ENCODE measurements around the gene UROS. TPM values are rescaled to one million over a fixed set of nuclear protein-coding genes. Genes with fewer than 3 reads are reported as not detected.

UROS gene
- polyA plus RNA-seq, 1 of the 3 experiments (the other 2 are of a cell fraction): 49.2 TPM

DNA sequence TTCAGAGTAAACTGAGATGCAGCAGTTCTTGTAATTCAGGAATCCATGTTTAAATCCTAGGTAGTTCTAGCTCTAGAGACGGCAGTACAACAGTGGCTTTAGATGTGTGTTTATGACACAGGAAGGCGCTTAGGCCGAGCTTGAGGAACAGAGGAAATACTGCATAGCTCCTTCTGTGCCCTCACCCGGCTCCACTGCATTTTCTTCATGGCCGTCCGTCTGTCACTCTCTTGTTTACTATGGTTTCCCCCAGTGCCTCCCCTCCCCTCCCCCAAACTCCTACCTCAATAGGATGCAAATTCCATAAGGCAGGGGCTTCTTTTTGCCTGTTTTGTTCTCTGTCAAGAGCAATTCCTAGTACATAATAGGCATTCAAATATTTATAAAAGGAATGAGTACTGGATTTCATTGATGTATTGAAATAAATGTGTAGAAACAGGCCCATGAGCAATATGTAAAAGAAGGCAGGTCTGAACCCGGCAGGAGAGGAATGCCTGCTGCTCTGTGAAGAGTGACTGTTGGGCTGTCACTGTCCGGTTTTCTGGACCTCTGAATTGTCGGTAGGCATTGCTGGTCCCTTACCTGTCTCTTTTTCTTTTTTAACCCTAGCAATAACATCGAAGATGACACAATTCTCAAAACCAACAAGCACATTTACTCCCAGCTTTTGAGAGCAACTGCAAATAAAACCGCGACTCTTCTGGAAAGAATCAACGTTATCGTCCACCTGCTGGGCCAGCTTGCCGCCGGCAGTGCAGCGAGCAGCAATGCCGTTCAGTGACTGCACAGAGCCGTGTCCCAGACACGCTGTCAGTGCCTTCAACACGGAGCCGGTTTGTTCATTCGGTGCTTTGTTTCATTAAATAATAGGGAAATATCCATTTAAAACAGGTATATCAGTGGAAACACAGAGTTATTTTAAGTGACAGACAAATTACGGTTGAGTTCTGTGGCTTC is 60.1 kb downstream of the UROS start:
- Histone ChIP-seq H3K27me3 (ENCODE audit: insufficient read depth) (no peaks in the 10 kb centered on the region), H3K79me2 (ENCODE audit: insufficient read depth) (no peaks in the 10 kb centered on the region), H3K4me2 (no peak overlapping the region), H3K27ac (ENCODE audit: low read depth in 2 of 2, low read length in 1 of 2) (no peak overlapping the region), H3K4me1 (ENCODE audit: control insufficient read depth in 1 of 2, insufficient read depth in 2 of 2, low read depth in 1 of 2, low read length in 1 of 2) (no peaks in the 10 kb centered on the region), H3K4me3 (ENCODE audit: low read depth in 2 of 2, low read length in 1 of 2) (no peak overlapping the region), H3K9ac (no peak overlapping the region), H3F3A (replicated peaks; ENCODE audit: insufficient read depth) (no peaks in the 10 kb centered on the region), H3K9me2 (no peaks in the 10 kb centered on the region), H3K9me3 (no peaks in the 10 kb centered on the region), H2AFZ (ENCODE audit: low read depth) (no peak overlapping the region), H3K36me3 (replicated peaks in 1 of 2; ENCODE audit: control insufficient read depth in 1 of 2, insufficient read depth in 2 of 2, low read length in 1 of 2) (peaks cover 60 to 83% of the 10 kb centered on the region in 2 experiments), H4K20me1 (ENCODE audit: insufficient read depth) (no peaks in the 10 kb centered on the region)
- DNase-seq: no peak
- CTCF ChIA-PET: interaction anchor here (1.0 kb wide), 1 partner anchor 11 kb away, joined by 3 read pairs; no protein-coding TSS in a partner anchor
- POLR2A ChIA-PET: no interaction called here
- TF ChIP-seq, protein P1, sequence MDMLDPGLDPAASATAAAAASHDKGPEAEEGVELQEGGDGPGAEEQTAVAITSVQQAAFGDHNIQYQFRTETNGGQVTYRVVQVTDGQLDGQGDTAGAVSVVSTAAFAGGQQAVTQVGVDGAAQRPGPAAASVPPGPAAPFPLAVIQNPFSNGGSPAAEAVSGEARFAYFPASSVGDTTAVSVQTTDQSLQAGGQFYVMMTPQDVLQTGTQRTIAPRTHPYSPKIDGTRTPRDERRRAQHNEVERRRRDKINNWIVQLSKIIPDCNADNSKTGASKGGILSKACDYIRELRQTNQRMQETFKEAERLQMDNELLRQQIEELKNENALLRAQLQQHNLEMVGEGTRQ (IDR thresholded peaks at IDR 0.05; ENCODE audit: borderline replicate concordance, low read depth, low read length): no peak
- TF ChIP-seq TAF1 (IDR thresholded peaks at IDR 0.05; ENCODE audit: borderline replicate concordance, low read depth, low read length) (no peak), SMC3 (IDR thresholded peaks at IDR 0.05; ENCODE audit: low read depth, low read length) (no peak), FOSL2 (IDR thresholded peaks at IDR 0.05; ENCODE audit: borderline replicate concordance, low read depth) (no peak), SIN3A (IDR thresholded peaks at IDR 0.05; ENCODE audit: borderline replicate concordance, low read depth, low read length) (no peak), RFX5 (IDR thresholded peaks at IDR 0.05; ENCODE audit: low read length) (no peak), MEF2A (IDR thresholded peaks at IDR 0.05; ENCODE audit: borderline replicate concordance, low read depth) (no peak), RAD21 (IDR thresholded peaks at IDR 0.05; ENCODE audit: low read length) (no peak), EZH2phosphoT487 (IDR thresholded peaks at IDR 0.05; ENCODE audit: borderline replicate concordance, low read depth) (no peak), FOXM1 (IDR thresholded peaks at IDR 0.05; ENCODE audit: low read depth) (no peak), CHD2 (IDR thresholded peaks at IDR 0.05; ENCODE audit: low read length, partially characterized antibody) (no peak)
- TF ChIP-seq, protein P2, sequence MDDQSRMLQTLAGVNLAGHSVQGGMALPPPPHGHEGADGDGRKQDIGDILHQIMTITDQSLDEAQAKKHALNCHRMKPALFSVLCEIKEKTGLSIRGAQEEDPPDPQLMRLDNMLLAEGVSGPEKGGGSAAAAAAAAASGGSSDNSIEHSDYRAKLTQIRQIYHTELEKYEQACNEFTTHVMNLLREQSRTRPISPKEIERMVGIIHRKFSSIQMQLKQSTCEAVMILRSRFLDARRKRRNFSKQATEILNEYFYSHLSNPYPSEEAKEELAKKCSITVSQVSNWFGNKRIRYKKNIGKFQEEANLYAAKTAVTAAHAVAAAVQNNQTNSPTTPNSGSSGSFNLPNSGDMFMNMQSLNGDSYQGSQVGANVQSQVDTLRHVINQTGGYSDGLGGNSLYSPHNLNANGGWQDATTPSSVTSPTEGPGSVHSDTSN (IDR thresholded peaks at IDR 0.05): no peak
- 97% methylated on average over 24 of the region's 24 CpGs for WGBS (ENCODE audit: low lambda C conversion rate)

DNA sequence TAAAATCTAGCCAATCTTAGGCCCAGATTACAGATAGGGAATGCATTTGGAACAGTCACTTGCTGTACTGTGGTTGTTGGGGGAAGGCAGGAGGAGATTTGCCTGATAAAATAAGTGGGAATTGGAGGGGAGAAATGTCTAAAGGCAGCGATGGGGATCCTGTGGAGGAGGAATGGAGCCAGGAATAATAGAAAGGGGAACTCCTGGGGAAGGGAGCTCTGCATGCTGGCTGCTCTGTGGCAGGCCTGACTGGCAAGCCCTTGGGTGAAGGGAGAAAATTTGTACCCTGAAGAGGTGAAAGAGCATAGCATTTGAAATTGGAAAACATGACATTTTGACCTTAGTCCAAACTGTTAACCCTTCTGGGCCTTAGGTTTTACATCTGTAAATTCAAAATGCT is 61.1 kb downstream of the UROS start:
- Histone ChIP-seq H3K36me3 (replicated peaks in 1 of 2; ENCODE audit: control insufficient read depth in 1 of 2, insufficient read depth in 2 of 2, low read length in 1 of 2) (peaks cover 68 to 90% of the 10 kb centered on the region in 2 experiments), H3K27me3 (ENCODE audit: insufficient read depth) (no peaks in the 10 kb centered on the region), H4K20me1 (ENCODE audit: insufficient read depth) (no peaks in the 10 kb centered on the region), H3K9me3 (no peaks in the 10 kb centered on the region), H3K4me3 (ENCODE audit: low read depth in 2 of 2, low read length in 1 of 2) (no peak overlapping the region), H3F3A (replicated peaks; ENCODE audit: insufficient read depth) (no peaks in the 10 kb centered on the region), H3K27ac (ENCODE audit: low read depth in 2 of 2, low read length in 1 of 2) (no peak overlapping the region), H3K4me1 (ENCODE audit: control insufficient read depth in 1 of 2, insufficient read depth in 2 of 2, low read depth in 1 of 2, low read length in 1 of 2) (no peaks in the 10 kb centered on the region), H3K9ac (no peak overlapping the region), H2AFZ (ENCODE audit: low read depth) (no peak overlapping the region), H3K9me2 (no peaks in the 10 kb centered on the region), H3K4me2 (no peak overlapping the region), H3K79me2 (ENCODE audit: insufficient read depth) (no peaks in the 10 kb centered on the region)
- CTCF ChIA-PET: no interaction called here
- no peak for DNase-seq
- POLR2A ChIA-PET: no interaction called here
- WGBS (ENCODE audit: low lambda C conversion rate): 53% methylated on average over 1 of the region's 1 CpG
- no peak for TF ChIP-seq POLR2AphosphoS5 (IDR thresholded peaks at IDR 0.05; ENCODE audit: low read depth, low read length)
